Smooth muscle cell (in vitro differentiated cells): ENCODE results near the gene FYCO1. TPM values are rescaled to one million over a fixed set of nuclear protein-coding genes. Genes with fewer than 3 reads are reported as not detected.

Experiments
- DNase-seq: peaks from one replicate; lab custom pipeline; 2025; ENCODE audit not compliant: unreplicated experiment; lab: John Stamatoyannopoulos, UW
- H2AFZ ChIP-seq: fragments of 200-600 bp; sonication (generic); 2 replicates; pipeline ENCODE4 v1.6.0; 2016; ENCODE audit warnings: antibody characterized with exemption, low read depth, mild to moderate bottlenecking
- H3F3A ChIP-seq: fragments of 200-600 bp; sonication (generic); 2 replicates; pipeline ENCODE4 v1.6.0; 2017; ENCODE audit warnings: antibody characterized with exemption, low read depth
- H3K27ac ChIP-seq: fragments of 200-600 bp; sonication (generic); 2 replicates; pipeline ENCODE4 v1.5.1; 2016; ENCODE audit warnings: low read depth, mild to moderate bottlenecking
- H3K27me3 ChIP-seq: fragments of 200-600 bp; sonication (generic); 2 replicates; pipeline ENCODE4 v1.6.1; 2016; ENCODE audit warnings: low read depth, mild to moderate bottlenecking
- H3K36me3 ChIP-seq: fragments of 200-600 bp; sonication (generic); 2 replicates; pipeline ENCODE4 v1.5.1; 2016; ENCODE audit warnings: low read depth
- H3K4me1 ChIP-seq: fragments of 200-600 bp; sonication (generic); 2 replicates; pipeline ENCODE4 v1.5.1; 2016; ENCODE audit warnings: low read depth
- H3K4me2 ChIP-seq: fragments of 200-600 bp; sonication (generic); 2 replicates; pipeline ENCODE4 v1.6.0; 2016; ENCODE audit warnings: mild to moderate bottlenecking
- H3K4me3 ChIP-seq: fragments of 200-600 bp; sonication (generic); 2 replicates; pipeline ENCODE4 v1.5.1; 2016; ENCODE audit warnings: mild to moderate bottlenecking
- H3K79me2 ChIP-seq: fragments of 200-600 bp; sonication (generic); 2 replicates; pipeline ENCODE4 v1.6.0; 2016; ENCODE audit warnings: low read depth, mild to moderate bottlenecking
- H3K9ac ChIP-seq: fragments of 200-600 bp; sonication (generic); 2 replicates; pipeline ENCODE4 v1.6.0; 2016; ENCODE audit warnings: low read depth
- H3K9me3 ChIP-seq: fragments of 200-600 bp; sonication (generic); replicated peaks from 2 replicates; pipeline ENCODE4 v1.5.1; 2016; ENCODE audit warnings: low read depth
- H4K20me1 ChIP-seq: fragments of 200-600 bp; sonication (generic); 2 replicates; pipeline ENCODE4 v1.6.0; 2016; ENCODE audit warnings: low read depth
- WGBS: methylation state at CpG from one replicate; pipeline ENCODE4 v1.1.7; 2016; ENCODE audit warnings: low lambda C conversion rate; 5-methylcytosine and 5-hydroxymethylcytosine counted together
- polyA plus RNA-seq: library from polyadenylated mRNA; unstranded; fragments of >200 nt; fragmentation: Nextera tagmentation; extraction: Ambion mirVana; gene quantifications from 2 replicates; pipeline ENCODE4 v1.2.1, GENCODE V29; 2016
- total RNA-seq: library from RNA; depleted of rRNA; stranded (reverse); fragments of >200 nt; gene quantifications from 2 replicates; pipeline ENCODE4 v1.2.3, GENCODE V29; 2014
- TF ChIP-seq, protein P1 (sequence below): fragments of 200-600 bp; sonication (generic); IDR thresholded peaks from 2 replicates; pipeline ENCODE4 v1.5.1; 2017; ENCODE audit warnings: borderline replicate concordance, mild to moderate bottlenecking, antibody characterized with exemption; ENCODE audit not compliant: insufficient read depth, poor library complexity, severe bottlenecking

Gene FYCO1
- total and polyA plus RNA-seq, 2 experiments from 2014 or later, result 7.4 to 20.9 TPM

DNA sequence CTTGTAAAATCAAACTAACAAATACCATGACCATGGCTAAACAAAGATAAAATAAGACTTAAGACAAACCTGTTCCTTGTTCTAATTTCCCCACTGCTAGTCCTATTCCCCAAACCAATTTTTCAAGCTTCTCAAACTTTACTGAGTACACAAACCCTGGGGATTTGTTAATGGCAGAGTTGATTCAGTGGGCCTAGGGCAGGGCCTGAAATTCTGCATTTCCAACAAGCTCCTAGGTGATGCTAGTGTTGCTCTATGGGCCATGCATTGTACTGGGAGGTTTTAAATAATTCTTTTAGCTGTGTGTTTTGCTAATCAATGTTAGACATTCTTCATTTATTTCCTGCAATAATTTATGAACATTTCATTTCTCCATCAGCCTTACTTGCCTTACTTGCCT lies 122.6 kb downstream of the FYCO1 start:
- H3K4me1 ChIP-seq, result no peaks in the 10 kb centered on the region
- no peak for DNase-seq
- no peak overlapping the region for H3K4me2 ChIP-seq

DNA sequence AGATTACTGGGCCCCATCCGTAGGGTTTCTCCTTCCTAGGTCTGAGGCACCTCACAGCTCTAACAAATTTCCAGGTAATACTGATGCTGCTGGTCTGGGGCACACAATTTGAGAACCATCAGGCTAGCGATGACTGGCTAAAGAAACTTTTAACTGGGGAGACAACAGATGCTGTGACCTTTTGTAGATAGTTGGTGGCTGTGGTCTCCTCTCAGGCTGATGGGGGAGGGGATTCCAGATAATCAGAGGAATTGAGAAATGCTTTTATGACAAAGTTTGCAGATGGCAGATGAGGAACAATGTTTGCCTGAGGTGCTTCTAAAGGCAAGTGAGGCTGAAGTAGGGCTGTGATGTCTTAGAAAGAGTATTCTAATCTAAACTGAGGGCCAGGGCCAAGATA lies 123.1 kb downstream of the FYCO1 start:
- DNase-seq, result no peak
- no peaks in the 10 kb centered on the region for H3K4me1 ChIP-seq
- peaks cover 11% of the 10 kb centered on the region for H3K27me3 ChIP-seq
- no peaks in the 10 kb centered on the region for H4K20me1 ChIP-seq
- 76% methylated on average over 2 of the region's 2 CpGs for WGBS
- H3K36me3 ChIP-seq, result no peaks in the 10 kb centered on the region
- no peak overlapping the region for H3K9ac ChIP-seq
- H3K4me2 ChIP-seq, result no peak overlapping the region
- TF ChIP-seq, protein P1, sequence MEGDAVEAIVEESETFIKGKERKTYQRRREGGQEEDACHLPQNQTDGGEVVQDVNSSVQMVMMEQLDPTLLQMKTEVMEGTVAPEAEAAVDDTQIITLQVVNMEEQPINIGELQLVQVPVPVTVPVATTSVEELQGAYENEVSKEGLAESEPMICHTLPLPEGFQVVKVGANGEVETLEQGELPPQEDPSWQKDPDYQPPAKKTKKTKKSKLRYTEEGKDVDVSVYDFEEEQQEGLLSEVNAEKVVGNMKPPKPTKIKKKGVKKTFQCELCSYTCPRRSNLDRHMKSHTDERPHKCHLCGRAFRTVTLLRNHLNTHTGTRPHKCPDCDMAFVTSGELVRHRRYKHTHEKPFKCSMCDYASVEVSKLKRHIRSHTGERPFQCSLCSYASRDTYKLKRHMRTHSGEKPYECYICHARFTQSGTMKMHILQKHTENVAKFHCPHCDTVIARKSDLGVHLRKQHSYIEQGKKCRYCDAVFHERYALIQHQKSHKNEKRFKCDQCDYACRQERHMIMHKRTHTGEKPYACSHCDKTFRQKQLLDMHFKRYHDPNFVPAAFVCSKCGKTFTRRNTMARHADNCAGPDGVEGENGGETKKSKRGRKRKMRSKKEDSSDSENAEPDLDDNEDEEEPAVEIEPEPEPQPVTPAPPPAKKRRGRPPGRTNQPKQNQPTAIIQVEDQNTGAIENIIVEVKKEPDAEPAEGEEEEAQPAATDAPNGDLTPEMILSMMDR, result no peak
- no peaks in the 10 kb centered on the region for H3K9me3 ChIP-seq
- no peak overlapping the region for H3K4me3 ChIP-seq
- H2AFZ ChIP-seq, result no peak overlapping the region
- no peaks in the 10 kb centered on the region for H3F3A ChIP-seq
- H3K27ac ChIP-seq, result no peak overlapping the region
- H3K79me2 ChIP-seq, result no peaks in the 10 kb centered on the region

More for the DNA sequence above, 122.6 kb downstream of the FYCO1 start:
- no peaks in the 10 kb centered on the region for H4K20me1 ChIP-seq
- no peak overlapping the region for H2AFZ ChIP-seq
- H3K79me2 ChIP-seq, result no peaks in the 10 kb centered on the region
- H3K27me3 ChIP-seq, result peaks cover 11% of the 10 kb centered on the region
- H3K36me3 ChIP-seq, result no peaks in the 10 kb centered on the region
- H3K4me3 ChIP-seq, result no peak overlapping the region
- no peaks in the 10 kb centered on the region for H3K9me3 ChIP-seq
- no peak overlapping the region for H3K27ac ChIP-seq
- H3K9ac ChIP-seq, result no peak overlapping the region
- no peaks in the 10 kb centered on the region for H3F3A ChIP-seq
- TF ChIP-seq, protein P1, result no peak

DNA sequence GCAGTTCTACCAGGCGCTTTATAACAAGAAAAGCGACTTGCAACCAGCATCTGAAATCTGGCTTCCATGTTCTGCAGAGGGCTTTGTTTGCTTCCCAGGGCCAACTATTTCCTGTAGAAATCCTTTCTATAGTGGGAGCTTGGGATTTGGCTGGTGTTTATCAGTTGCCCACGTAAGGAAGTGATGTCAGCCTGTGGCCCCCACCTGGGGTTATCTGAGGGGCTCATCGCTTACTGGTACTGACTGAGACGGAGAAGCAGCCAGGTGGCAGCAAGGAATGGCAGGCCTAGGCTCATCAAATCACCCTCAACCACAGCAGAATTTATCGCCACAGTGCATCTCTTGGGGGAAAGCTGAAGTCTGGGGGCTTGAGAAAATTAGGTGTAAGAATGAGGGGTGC lies 123.8 kb downstream of the FYCO1 start:
- H3K4me3 ChIP-seq, result no peak overlapping the region
- peaks cover 11% of the 10 kb centered on the region for H3K27me3 ChIP-seq
- H3K4me2 ChIP-seq, result no peak overlapping the region
- H3K4me1 ChIP-seq, result no peaks in the 10 kb centered on the region
- no peaks in the 10 kb centered on the region for H4K20me1 ChIP-seq
- TF ChIP-seq, protein P1, result no peak
- no peaks in the 10 kb centered on the region for H3K79me2 ChIP-seq
- DNase-seq, result no peak
- H3K9ac ChIP-seq, result no peak overlapping the region
- WGBS, result 82% methylated on average over 6 of the region's 6 CpGs
- H3K36me3 ChIP-seq, result no peaks in the 10 kb centered on the region
- no peak overlapping the region for H3K27ac ChIP-seq
- no peak overlapping the region for H2AFZ ChIP-seq
- H3F3A ChIP-seq, result no peaks in the 10 kb centered on the region
- no peaks in the 10 kb centered on the region for H3K9me3 ChIP-seq

DNA sequence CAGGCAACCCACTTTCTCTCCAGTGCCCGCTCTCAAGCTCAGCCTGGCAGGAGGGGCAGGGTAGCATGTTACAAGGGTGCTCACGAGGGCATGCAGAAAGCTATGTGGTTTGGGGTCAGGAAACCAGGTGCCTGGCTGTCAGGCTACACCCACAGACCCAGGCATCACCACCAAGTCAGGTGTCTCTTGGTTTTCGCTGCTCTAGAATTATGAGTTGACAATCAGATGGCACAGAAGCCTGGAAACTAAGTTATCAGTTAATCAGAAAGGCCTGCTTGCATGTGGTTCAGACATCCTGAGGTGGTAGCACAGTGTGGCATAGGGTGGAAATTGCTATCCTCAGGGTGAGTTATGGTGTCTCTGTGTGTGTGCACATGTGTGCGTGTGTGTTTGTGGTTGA lies 125.5 kb downstream of the FYCO1 start:
- no peaks in the 10 kb centered on the region for H4K20me1 ChIP-seq
- no peak overlapping the region for H3K4me3 ChIP-seq
- H3K27ac ChIP-seq, result no peak overlapping the region
- H2AFZ ChIP-seq, result no peak overlapping the region
- whole genome bisulfite sequencing, result 84% methylated on average over 4 of the region's 4 CpGs
- no peak overlapping the region for H3K9ac ChIP-seq
- H3K4me1 ChIP-seq, result no peaks in the 10 kb centered on the region
- H3K4me2 ChIP-seq, result no peak overlapping the region
- H3K27me3 ChIP-seq, result peaks cover 17% of the 10 kb centered on the region
- H3F3A ChIP-seq, result no peaks in the 10 kb centered on the region
- TF ChIP-seq, protein P1, result no peak
- no peaks in the 10 kb centered on the region for H3K79me2 ChIP-seq
- no peaks in the 10 kb centered on the region for H3K9me3 ChIP-seq
- H3K36me3 ChIP-seq, result no peaks in the 10 kb centered on the region
- no peak for DNase-seq
